DND-41 (cell line): ENCODE data around the gene FOSL1.

Experiments
- EZH2 ChIP-seq: IDR thresholded peaks from 3 replicates; pipeline ENCODE4 v1.6.1; 2012; ENCODE audit warnings: borderline replicate concordance, low read depth, mild to moderate bottlenecking, moderate library complexity, low read length, inconsistent platforms; ENCODE audit not compliant: severe bottlenecking
- TF ChIP-seq, protein P1 (sequence below): IDR thresholded peaks from 2 replicates; pipeline ENCODE4 v1.5.1; 2012; ENCODE audit warnings: borderline replicate concordance, low read length, moderate library complexity, mild to moderate bottlenecking; ENCODE audit not compliant: poor library complexity, severe bottlenecking; ENCODE audit errors: extremely low read depth

DNA sequence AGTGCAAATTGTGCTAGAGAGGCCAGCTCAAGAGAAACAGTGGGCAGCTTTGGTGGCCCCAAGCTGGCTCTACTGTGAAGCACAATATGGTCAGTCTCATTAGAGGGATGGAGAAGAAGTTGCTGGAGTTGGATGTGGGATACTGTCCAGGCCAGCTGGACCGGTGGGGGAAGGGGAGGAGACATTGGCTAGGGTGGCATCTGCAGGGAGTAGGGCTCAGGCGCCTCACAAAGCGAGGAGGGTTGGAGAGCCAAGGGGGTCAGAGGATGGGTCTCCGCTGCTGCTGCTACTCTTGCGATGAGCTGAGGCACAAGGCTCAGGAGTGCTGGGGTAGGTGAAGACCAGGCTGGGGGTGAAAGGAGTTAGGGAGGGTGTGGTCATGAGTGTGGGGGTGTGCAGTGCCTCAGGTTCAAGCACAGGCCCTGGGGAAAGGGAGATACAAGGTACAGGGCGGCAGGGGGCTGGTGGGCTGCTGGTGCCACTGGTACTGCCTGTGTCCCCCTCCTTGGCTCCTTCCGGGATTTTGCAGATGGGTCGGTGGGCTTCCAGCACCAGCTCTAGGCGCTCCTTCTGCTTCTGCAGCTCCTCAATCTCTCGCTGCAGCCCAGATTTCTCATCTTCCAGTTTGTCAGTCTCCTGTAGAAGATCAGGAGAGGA, 7.4 kb downstream of the FOSL1 start:
- TF ChIP-seq, protein P1, sequence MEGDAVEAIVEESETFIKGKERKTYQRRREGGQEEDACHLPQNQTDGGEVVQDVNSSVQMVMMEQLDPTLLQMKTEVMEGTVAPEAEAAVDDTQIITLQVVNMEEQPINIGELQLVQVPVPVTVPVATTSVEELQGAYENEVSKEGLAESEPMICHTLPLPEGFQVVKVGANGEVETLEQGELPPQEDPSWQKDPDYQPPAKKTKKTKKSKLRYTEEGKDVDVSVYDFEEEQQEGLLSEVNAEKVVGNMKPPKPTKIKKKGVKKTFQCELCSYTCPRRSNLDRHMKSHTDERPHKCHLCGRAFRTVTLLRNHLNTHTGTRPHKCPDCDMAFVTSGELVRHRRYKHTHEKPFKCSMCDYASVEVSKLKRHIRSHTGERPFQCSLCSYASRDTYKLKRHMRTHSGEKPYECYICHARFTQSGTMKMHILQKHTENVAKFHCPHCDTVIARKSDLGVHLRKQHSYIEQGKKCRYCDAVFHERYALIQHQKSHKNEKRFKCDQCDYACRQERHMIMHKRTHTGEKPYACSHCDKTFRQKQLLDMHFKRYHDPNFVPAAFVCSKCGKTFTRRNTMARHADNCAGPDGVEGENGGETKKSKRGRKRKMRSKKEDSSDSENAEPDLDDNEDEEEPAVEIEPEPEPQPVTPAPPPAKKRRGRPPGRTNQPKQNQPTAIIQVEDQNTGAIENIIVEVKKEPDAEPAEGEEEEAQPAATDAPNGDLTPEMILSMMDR, result no peak
- TF ChIP-seq EZH2, result no peak
